Hepatocyte (in vitro differentiated cells): ENCODE measurements around the gene OLFML1.

ENCODE experiments used
- EZH2 ChIP-seq: fragments of 200-600 bp; sonication (generic); IDR thresholded peaks from 2 replicates; pipeline ENCODE4 v1.6.1; 2016; ENCODE audit warnings: antibody characterized with exemption, mild to moderate bottlenecking, borderline replicate concordance
- EZH2phosphoT487 ChIP-seq: fragments of 200-600 bp; sonication (generic); IDR thresholded peaks from one replicate; pipeline ENCODE4 v1.6.1; 2018; ENCODE audit warnings: antibody characterized with exemption, mild to moderate bottlenecking, low read depth, moderate library complexity; ENCODE audit not compliant: unreplicated experiment, severe bottlenecking
- TF ChIP-seq, protein P1 (sequence below): fragments of 200-600 bp; sonication (generic); IDR thresholded peaks from 2 replicates; pipeline ENCODE4 v1.5.1; 2016; ENCODE audit warnings: antibody characterized with exemption, mild to moderate bottlenecking; ENCODE audit not compliant: poor library complexity

DNA sequence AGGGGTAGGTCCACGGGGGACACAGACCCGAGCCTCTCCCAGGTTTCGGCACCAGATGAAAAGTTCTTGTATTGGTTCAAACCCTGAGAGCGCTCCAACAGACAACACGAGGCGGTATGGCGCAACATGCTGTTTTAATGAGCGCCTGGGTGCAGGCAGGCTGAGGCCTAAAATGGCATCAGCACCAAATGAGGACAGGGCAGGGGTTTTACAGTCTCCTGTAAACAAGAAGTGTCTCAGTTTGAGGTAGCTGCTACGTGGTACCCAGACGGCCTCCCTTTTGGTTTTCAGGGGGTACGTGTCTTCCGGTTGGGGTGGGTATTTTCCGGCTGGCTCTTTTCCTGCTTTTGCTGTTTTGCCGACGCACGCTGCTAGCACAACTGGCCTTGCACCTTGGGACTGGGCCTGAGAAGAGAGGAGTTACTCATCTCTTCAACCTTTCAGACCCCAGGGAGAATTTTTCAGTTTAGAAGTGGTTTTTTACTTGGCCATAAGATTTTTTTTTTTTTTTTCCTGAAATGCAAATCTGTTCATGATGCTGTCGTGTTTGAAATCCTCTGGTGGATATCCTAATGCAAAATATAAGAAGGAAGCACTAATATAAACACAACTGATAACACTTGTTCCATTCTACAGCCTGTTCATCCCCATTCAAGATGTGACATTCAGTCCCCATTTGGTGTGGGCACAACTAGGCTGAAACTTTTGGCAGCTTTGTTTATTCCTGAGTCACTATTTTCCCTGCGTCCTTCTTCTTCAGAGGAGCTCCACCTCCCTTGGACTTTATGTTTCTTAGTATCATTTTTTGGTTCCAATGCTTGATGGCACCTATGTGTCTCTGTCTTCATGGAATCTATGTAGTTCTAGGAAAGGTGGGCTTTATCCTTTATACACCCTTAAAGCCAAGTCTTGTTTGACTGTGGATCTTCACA is 35.0 kb downstream of the OLFML1 start:
- TF ChIP-seq, protein P1, sequence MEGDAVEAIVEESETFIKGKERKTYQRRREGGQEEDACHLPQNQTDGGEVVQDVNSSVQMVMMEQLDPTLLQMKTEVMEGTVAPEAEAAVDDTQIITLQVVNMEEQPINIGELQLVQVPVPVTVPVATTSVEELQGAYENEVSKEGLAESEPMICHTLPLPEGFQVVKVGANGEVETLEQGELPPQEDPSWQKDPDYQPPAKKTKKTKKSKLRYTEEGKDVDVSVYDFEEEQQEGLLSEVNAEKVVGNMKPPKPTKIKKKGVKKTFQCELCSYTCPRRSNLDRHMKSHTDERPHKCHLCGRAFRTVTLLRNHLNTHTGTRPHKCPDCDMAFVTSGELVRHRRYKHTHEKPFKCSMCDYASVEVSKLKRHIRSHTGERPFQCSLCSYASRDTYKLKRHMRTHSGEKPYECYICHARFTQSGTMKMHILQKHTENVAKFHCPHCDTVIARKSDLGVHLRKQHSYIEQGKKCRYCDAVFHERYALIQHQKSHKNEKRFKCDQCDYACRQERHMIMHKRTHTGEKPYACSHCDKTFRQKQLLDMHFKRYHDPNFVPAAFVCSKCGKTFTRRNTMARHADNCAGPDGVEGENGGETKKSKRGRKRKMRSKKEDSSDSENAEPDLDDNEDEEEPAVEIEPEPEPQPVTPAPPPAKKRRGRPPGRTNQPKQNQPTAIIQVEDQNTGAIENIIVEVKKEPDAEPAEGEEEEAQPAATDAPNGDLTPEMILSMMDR = no peak
- TF ChIP-seq EZH2 (no peak), EZH2phosphoT487 (no peak)
